ENCODE results near the gene CKAP2L. TPM values are rescaled to one million over a fixed set of nuclear protein-coding genes. Genes with fewer than 3 reads are reported as not detected.
A peak's percentile ranks its signal among the peaks of the same experiment; 100 is the strongest.

CKAP2L gene
- polyA plus RNA-seq, 3 donors from 2014 or later: 0.08 to 0.91 TPM; not detected in 1

DNA sequence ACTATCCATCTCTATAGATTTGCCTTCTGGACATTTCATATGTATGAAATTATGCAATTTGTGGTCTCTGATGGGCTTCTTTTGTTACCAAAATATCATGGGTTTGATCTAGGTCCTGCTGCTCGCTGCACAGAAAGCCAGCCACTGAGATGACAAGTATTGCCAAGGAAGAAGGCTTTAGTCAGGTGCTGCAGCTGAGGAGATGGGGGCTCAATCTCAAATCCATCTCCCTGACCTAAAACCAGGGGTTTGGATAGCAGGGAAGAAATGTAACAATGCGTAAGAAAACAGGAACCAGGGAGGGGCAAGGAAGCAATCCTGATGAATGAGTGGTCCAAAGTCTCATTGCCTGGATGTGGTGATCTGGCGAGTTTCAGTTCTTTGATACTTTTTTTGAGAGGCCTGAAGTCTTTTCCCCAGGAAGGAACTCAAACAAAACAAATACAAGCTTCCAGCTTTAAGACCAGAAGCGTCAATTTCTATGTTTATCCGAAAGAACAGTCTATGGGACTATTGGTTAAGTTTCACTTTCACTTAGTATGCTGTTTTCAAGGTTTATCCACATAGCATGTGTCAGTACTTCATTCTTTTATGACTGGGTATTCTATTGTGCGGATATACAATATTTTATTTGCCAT lies 3.4 kb upstream of the CKAP2L start:
- H3K36me3 Mint-ChIP-seq: no peaks in the 10 kb centered on the region
- H3K27me3 Mint-ChIP-seq (ENCODE audit: low read depth in 3 of 3): peaks cover 0 to 3% (median 0%) of the 10 kb centered on the region in 3 donors
- H3K4me1 Mint-ChIP-seq: peaks cover 33 to 46% of the 10 kb centered on the region in 2 donors
- H3K9me3 Mint-ChIP-seq: no peaks in the 10 kb centered on the region
- H3K27ac Mint-ChIP-seq: peak overlapping the region; percentile 80 to 96 (median 90)
- peak overlapping the region; percentile 64 to 91 (median 81) for H3K4me3 Mint-ChIP-seq
- peak in 2 of 3 donors; percentile 18 to 19 for DNase-seq

DNA sequence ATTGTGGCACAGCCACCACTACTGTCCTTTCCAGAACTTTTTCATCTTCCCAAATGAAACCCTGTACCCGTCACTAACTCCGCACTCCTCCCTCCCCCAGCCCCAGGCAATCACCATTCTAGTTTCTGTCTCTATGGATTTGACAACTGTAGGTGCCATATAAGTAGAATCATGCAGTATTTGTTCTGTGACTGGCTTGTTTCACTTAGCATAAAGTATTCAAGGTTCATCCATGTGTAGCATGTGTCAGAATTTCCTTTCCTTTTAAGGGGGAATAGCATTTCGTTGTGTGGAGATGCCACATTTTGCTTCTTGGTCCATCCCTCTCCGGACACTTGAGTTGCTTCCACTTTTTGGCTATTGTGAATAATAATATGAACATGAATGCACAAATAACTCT lies 842 bp upstream of the CKAP2L start:
- peaks cover 33 to 46% of the 10 kb centered on the region in 2 donors for H3K4me1 Mint-ChIP-seq
- peak overlapping the region; percentile 91 to 97 (median 95) for H3K4me3 Mint-ChIP-seq
- no peaks in the 10 kb centered on the region for H3K36me3 Mint-ChIP-seq
- no peaks in the 10 kb centered on the region for H3K9me3 Mint-ChIP-seq
- no peak for DNase-seq
- H3K27ac Mint-ChIP-seq: peak overlapping the region; percentile 67 to 82 (median 74)
- H3K27me3 Mint-ChIP-seq (ENCODE audit: low read depth in 3 of 3): peaks cover 0 to 4% (median 0%) of the 10 kb centered on the region in 3 donors

DNA sequence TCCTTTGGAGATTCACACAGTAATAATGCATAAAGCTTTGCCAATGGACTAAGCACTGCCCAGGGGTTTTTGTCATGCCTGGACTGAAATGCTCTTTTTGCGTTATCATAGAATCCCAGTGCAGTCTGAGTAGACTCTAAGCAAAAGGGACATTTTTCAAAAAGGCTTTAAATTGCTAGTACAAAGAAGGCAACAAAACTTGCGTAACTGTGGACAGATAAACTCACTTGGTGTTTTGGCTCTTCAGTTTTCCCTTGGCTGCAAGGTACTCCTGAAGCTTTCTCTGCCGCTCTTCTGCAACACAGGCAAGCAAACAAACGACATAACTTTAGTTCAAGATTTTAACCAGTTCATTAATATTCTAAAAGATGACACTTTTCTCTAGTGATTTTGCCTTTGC lies 2.1 kb downstream of the CKAP2L start:
- Mint-ChIP-seq H3K9me3 (no peaks in the 10 kb centered on the region), H3K4me3 (no peak overlapping the region), H3K4me1 (peaks cover 19 to 28% of the 10 kb centered on the region in 2 donors), H3K27ac (no peak overlapping the region), H3K36me3 (no peaks in the 10 kb centered on the region), H3K27me3 (ENCODE audit: low read depth in 3 of 3) (peaks cover 0 to 4% (median 0%) of the 10 kb centered on the region in 3 donors)
- DNase-seq: no peak

DNA sequence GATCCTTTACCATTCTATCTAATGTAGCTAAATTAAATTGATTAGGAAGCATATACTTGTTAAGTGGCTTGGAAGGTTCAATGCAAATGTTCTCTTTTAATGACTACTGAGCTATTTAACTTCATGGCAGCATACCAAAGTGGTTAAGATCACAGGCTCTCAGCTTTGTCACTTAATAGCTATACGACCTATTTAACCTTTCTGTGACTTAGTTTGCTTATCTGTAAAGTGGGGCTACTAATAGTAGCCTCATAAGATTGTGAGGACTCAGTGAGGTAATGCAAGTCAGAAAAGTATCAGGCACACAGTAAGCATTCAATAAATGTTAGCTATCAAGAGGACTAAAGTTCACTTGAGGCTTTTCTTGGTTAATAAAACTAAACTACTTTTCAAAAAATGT lies 4.3 kb downstream of the CKAP2L start:
- DNase-seq: no peak
- H3K27me3 Mint-ChIP-seq (ENCODE audit: low read depth in 3 of 3): peaks cover 0 to 4% (median 0%) of the 10 kb centered on the region in 3 donors
- H3K9me3 Mint-ChIP-seq: no peaks in the 10 kb centered on the region
- H3K27ac Mint-ChIP-seq: no peak overlapping the region
- no peaks in the 10 kb centered on the region for H3K36me3 Mint-ChIP-seq
- no peak overlapping the region for H3K4me3 Mint-ChIP-seq
- peaks cover 17 to 31% of the 10 kb centered on the region in 2 donors for H3K4me1 Mint-ChIP-seq

DNA sequence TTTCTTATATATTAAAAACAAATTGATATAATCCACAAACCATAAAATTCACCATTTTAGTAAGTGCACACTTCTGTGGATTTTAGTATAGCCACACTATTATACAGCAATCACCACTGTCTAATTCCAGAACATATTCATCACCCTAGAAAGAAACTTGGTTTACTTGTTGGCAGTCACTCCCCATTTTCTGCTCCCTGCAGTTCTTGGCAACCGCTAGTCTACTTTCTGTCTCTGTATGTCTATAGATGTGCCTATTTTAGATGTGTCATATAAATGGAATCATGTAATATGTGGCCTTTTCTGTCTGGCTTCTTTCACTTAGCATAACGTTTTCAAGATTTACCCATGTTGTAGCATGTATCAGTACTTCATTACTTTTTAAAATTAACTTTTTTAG lies 5.7 kb downstream of the CKAP2L start:
- Mint-ChIP-seq H3K4me3 (no peak overlapping the region), H3K27ac (no peak overlapping the region), H3K9me3 (no peaks in the 10 kb centered on the region), H3K27me3 (ENCODE audit: low read depth in 3 of 3) (peaks cover 0 to 1% (median 0%) of the 10 kb centered on the region in 3 donors), H3K36me3 (no peaks in the 10 kb centered on the region), H3K4me1 (peaks cover 9 to 22% of the 10 kb centered on the region in 2 donors)
- DNase-seq: no peak

DNA sequence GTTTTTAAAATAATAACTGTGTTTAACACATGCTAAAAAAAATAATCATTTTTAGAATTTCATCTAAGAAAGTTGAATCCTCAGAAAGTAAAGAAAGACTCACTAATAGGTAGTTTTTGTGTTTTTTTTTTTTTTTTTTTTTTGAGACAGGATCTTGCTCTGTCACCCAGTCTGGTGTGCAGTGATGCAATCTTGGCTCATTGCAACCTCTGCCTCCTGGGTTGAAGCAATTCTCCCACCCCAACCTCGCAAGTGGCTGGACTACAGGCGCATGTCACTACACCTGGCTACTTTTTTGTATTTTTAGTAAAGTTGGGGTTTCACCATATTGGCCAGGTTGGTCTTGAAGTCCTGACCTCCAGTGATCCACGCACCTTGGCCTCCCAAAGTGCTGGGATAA lies 7.1 kb downstream of the CKAP2L start:
- Mint-ChIP-seq H3K36me3 (no peaks in the 10 kb centered on the region), H3K4me3 (no peak overlapping the region), H3K27ac (no peak overlapping the region), H3K27me3 (ENCODE audit: low read depth in 3 of 3) (peaks cover 0 to 1% (median 0%) of the 10 kb centered on the region in 3 donors), H3K9me3 (no peaks in the 10 kb centered on the region), H3K4me1 (peaks cover 7 to 22% of the 10 kb centered on the region in 2 donors)
- no peak for DNase-seq

DNA sequence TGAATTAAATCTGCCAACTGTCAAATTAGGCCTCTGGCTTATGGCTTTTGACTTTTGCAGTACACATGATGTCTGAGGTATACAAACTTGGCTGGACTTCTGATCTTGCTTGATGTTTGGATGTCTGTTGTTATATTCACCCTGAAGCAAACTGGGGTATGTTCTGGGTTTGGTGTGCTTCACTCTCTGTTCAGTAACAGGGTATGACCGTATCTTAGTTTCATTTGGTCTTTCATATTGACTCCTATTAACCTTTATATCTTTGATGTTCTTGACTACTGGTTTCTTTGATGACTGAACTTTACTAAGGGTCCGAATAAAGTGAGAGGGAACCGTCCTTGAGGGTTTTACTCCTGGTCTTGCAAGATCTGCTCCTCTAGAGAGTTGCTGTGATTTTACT lies 8.2 kb downstream of the CKAP2L start:
- Mint-ChIP-seq H3K36me3 (no peaks in the 10 kb centered on the region), H3K9me3 (no peaks in the 10 kb centered on the region), H3K4me3 (no peak overlapping the region), H3K4me1 (peaks cover 7 to 24% of the 10 kb centered on the region in 2 donors), H3K27me3 (ENCODE audit: low read depth in 3 of 3) (peaks cover 0 to 1% (median 0%) of the 10 kb centered on the region in 3 donors), H3K27ac (peak overlapping the region in 3 of 6 donors; percentile 2 to 42 (median 18))
- no peak for DNase-seq

DNA sequence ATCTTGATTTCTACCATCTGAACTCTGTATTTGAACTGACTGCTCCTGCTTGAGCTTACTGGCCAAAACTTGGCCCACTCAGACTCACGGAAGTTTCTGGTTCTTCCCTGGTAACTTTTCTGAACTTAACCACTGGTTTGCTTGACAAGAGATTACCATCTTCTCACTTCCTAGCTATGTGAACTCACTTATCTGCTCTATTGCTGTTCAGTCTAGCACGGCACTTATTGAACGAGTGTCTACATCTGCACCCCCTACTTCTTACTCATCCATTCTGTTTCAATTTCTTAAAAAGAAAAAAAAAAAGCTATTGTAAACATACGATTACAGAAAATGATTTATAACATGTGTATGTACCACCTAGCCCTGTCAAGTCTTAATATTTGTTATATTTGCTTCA lies 9.0 kb downstream of the CKAP2L start:
- peak overlapping the region in 1 of 5 donors; percentile 2 for H3K4me3 Mint-ChIP-seq
- no peaks in the 10 kb centered on the region for H3K9me3 Mint-ChIP-seq
- DNase-seq: peak in 1 of 3 donors; percentile 31
- peak overlapping the region in 4 of 6 donors; percentile 70 to 88 (median 82) for H3K27ac Mint-ChIP-seq
- no peaks in the 10 kb centered on the region for H3K36me3 Mint-ChIP-seq
- H3K4me1 Mint-ChIP-seq: peaks cover 7 to 27% of the 10 kb centered on the region in 2 donors
- H3K27me3 Mint-ChIP-seq (ENCODE audit: low read depth in 3 of 3): no peaks in the 10 kb centered on the region

DNA sequence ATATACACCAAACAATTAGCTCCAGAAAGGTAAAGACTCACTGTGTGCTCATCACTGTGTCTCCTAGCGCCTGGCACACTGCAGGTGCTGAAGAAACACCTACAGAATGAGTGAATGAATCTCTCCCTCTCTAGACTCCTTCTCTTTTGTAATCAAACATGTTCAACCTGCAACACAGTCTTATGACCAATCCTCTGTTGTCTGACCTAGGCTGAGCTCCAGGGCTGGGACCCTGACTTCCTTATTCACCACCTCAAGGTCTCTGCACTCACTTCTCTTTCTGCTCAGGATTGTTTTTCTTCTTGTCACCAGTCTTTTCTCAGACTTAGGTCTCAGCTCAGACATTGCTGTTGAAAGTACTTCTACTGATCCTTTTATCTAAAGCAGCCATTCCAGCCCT lies 9.8 kb downstream of the CKAP2L start:
- no peak overlapping the region for H3K4me3 Mint-ChIP-seq
- DNase-seq: no peak
- H3K36me3 Mint-ChIP-seq: no peaks in the 10 kb centered on the region
- peak overlapping the region in 3 of 6 donors; percentile 1 to 61 (median 2) for H3K27ac Mint-ChIP-seq
- peaks cover 16 to 36% of the 10 kb centered on the region in 2 donors for H3K4me1 Mint-ChIP-seq
- H3K27me3 Mint-ChIP-seq (ENCODE audit: low read depth in 3 of 3): peaks cover 0 to 1% (median 0%) of the 10 kb centered on the region in 3 donors
- H3K9me3 Mint-ChIP-seq: no peaks in the 10 kb centered on the region

DNA sequence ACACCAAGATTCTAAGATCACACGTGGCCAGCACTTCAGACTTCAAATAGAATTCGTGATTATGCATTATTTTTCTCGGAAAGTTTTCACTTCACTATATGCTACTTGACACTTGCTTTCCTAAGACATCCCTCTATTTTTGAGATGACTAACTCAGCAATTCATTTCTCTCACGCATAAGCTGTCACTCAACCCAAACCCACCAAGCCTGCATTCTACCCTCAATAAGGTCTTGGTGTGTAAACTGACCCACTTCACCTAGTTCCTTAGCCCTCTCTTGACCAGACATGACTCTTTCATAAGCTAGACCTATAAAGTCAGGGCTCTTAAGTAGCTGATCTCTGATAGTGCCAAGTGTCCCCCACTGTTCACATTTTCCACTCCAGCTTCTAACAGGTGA lies 11.7 kb downstream of the CKAP2L start:
- Mint-ChIP-seq H3K9me3 (no peaks in the 10 kb centered on the region), H3K27ac (peak overlapping the region in 2 of 6 donors; percentile 3 to 72), H3K4me1 (peaks cover 16 to 37% of the 10 kb centered on the region in 2 donors), H3K36me3 (no peaks in the 10 kb centered on the region), H3K27me3 (ENCODE audit: low read depth in 3 of 3) (peaks cover 0 to 1% (median 0%) of the 10 kb centered on the region in 3 donors), H3K4me3 (no peak overlapping the region)
- no peak for DNase-seq

DNA sequence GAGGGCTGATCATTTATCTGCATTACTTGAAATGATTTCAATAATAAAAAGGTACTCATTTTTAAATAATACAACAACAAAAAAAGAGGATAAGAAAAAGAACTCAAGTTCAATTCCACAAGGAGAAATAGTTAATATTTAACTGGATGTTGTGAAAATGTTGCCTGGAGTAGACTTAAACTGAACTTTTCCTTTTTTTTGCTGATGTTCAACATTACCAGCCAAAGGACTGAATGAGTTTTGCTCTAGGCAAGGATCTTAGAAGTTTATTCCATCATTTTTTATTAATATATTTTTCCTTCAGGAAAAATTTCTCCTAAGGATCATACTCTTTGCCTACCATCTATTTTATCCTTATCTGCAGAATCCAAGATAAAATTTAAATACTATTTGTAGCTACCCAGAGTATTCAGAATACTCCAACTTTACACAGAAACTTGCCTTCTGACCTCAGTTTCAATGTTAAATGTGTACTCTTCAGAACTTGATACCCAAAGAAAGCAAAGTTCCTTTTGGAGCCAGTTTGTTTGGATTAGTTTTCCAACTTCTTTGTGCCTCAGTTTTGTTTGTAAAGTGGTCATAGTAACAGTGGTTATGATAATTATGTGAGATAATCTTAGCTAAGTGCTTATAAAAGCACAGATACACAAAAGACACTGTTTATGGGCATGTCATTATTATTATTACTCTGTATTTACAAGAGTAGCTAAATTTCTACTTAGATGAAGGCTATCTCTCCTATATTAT lies 12.8 kb downstream of the CKAP2L start:
- peaks cover 0 to 1% (median 0%) of the 10 kb centered on the region in 3 donors for H3K27me3 Mint-ChIP-seq (ENCODE audit: low read depth in 3 of 3)
- no peak overlapping the region for H3K27ac Mint-ChIP-seq
- DNase-seq: no peak
- no peaks in the 10 kb centered on the region for H3K9me3 Mint-ChIP-seq
- no peak overlapping the region for H3K4me3 Mint-ChIP-seq
- peaks cover 16 to 37% of the 10 kb centered on the region in 2 donors for H3K4me1 Mint-ChIP-seq
- no peaks in the 10 kb centered on the region for H3K36me3 Mint-ChIP-seq

DNA sequence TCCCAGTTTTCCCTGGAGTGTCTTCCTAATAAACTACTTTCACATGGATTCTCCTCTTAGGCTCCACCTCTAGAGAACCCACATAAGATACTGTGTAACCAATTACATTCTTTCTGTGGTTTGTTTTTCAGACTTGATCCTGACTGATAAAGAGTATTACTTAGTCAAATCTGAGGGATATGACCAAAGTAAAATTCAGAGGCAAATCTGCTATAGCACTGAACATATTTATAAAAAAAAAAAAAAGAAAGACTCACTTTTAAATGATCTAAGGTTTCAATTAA lies 13.9 kb downstream of the CKAP2L start:
- peaks cover 15 to 30% of the 10 kb centered on the region in 2 donors for H3K4me1 Mint-ChIP-seq
- DNase-seq: no peak
- H3K27ac Mint-ChIP-seq: peak overlapping the region in 5 of 6 donors; percentile 73 to 89 (median 84)
- no peaks in the 10 kb centered on the region for H3K9me3 Mint-ChIP-seq
- H3K36me3 Mint-ChIP-seq: no peaks in the 10 kb centered on the region
- peaks cover 0 to 1% (median 0%) of the 10 kb centered on the region in 3 donors for H3K27me3 Mint-ChIP-seq (ENCODE audit: low read depth in 3 of 3)
- H3K4me3 Mint-ChIP-seq: peak overlapping the region in 1 of 5 donors; percentile 54

DNA sequence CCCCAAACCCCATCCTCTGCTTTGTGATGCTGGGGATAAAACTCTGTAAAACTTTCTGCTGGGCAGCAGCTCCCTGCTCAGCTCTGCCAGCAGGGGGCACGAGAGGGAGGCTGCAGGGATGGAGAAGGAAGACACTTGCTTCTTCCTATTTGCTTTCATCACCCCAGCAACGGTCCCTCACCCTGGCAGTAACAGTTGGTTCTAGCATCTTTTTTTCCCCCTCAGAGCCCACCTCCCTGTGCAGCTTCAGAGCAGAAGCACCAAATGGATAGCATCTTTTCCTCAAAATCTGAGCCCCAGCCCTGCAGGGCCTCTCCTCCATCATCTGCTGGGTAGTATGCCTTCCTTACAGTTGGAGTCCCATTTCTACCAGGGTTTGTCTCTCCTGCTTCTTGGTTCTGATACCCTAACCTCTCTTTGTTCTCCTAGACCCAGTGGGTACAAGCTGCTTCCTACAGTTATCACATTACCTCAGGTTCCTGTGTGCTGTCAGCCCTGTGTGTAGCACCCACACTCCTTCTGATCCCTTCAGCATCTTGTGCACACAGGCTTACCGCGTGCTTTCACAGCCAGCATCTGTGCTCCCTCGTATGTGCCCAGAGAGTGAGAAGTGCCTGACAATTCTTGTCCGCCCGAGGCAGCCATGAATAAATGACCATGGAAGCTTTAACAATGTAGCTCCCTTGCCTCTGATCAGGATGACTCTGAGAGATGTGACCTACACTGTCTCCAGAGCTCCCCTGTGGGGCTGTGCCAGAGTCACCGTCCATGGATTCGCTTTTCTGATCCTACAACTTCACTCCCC lies 14.5 kb downstream of the CKAP2L start:
- Mint-ChIP-seq H3K9me3 (no peaks in the 10 kb centered on the region), H3K27ac (peak overlapping the region; percentile 73 to 89 (median 82)), H3K4me3 (peak overlapping the region; percentile 1 to 69 (median 27)), H3K27me3 (ENCODE audit: low read depth in 3 of 3) (peaks cover 0 to 1% (median 0%) of the 10 kb centered on the region in 3 donors), H3K4me1 (peaks cover 12 to 25% of the 10 kb centered on the region in 2 donors), H3K36me3 (no peaks in the 10 kb centered on the region)
- peak; percentile 74 to 81 (median 79) for DNase-seq

DNA sequence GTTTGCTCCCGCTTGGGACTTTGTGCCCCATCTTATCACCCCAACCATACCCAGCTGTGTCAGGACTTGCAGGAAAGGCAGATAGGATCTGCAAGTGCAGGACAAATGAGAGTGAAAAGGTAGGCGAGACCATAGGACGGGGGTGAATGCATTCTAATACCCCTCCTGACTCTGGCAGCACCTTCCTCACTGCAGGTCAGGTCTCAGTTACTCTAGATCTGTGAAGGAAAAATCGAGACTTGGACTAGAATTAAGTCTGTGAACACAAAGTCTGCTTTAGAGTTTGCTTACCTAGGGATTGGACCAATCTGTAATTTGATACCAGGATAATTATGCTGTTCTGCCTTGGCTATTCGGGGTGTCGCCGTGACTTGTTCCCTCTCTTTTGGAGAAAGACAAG lies 23.9 kb downstream of the CKAP2L start:
- no peak for DNase-seq
- Mint-ChIP-seq H3K27ac (no peak overlapping the region), H3K4me1 (no peaks in the 10 kb centered on the region), H3K9me3 (no peaks in the 10 kb centered on the region), H3K27me3 (ENCODE audit: low read depth in 3 of 3) (no peaks in the 10 kb centered on the region), H3K36me3 (no peaks in the 10 kb centered on the region), H3K4me3 (no peak overlapping the region)
